Stimulated activated CD8-positive, alpha-beta memory T cell treated with anti-CD3 and anti-CD28 coated beads, Interleukin-7, amount 100 ng/mL, for 1 hour (primary cell): Measurements from ENCODE around the gene CRTAC1.

Experiments used
- DNase-seq, 2 donors: peaks; one replicate each; pipeline ENCODE4 v3.0.0-alpha.2; 2020; ENCODE audit warnings: low read depth in 2 of 2

The CRTAC1 gene

DNA sequence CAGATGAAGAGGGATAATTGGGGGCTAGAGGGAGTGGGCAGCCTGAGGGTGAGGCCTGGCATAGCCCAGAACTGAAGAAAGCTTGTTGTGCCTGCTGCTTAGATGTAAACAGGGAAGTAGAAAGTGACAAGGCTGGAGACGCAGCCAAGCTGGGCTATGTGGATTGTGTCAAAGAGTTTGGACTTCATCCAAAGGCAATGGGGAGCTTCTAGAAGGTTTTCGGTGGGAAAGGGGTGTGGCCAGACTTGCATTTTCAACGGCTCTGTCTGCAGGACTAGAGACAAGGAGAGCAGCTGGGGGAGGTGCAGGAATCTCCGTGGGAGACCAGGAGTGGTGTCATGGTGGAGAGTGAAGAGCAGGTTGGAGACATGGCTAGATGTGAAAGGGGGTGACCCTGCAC, 132.0 kb downstream of the CRTAC1 start:
- DNase-seq, result no peak

DNA sequence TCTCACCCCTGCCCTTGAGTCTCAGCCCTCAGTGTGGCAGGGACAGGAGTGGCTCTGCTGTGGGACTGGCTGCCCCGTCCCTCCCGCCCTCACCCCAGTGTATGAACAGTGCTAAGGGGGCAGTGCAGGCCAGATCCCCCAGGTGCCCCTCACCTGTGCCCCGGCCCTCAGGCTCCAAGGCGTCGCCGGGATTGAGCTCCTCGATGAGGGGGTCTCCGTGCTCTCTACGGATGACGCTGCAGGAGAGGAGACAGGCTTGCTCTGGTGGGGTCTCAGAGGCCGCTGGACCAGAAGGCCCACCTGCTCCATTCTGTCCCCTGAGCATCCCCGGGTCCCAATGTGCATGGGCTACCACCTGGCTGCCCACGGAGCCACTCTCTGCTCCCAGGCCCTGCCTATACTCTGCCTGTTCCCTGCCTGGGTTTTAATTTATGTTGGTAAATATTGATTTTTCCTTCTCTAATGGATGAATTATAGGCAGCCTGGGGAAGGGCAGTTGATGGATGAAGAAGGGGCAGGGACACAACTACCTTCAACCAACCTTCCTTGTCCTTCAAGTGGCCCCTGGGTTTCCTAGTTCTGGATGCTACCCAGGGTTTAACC, 133.6 kb downstream of the CRTAC1 start:
- no peak for DNase-seq

DNA sequence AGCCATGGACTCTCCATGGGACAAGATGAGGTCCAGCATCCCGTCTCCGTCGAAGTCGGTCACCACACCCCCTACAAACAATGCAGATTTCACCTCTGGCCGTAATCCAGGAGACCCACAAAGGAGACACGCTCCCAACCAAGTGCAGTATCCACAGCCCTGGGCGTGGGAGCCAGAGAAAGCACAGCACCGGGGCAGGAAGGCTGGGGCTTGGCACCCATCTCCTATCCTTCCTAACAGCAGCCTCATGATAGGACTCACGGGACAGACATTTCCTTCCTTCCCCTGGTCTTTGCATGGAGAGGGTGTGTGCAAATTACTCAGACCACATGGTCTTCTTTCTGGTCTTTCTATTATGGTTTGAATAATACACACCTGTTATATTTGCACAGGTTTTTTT, 134.5 kb downstream of the CRTAC1 start:
- DNase-seq, result no peak

DNA sequence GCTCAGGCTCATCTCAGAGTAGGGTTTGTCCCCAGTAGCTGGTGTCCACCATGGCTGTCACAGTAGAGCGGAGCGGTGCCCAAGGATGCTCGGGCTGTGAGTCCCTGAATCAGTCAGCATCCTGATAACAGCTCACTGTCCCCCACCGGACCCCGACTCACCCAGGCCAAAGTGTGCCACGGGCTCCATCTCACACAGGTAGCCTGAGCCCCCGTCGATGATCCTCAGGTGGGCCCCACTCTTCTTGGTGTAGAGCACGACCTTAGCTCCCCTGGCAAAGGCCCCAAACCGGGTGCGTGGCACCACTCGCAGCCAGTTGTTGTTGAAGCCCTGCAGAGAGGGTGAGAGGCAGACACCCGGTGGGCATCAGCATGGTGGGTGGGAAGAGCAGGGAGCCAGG, 135.3 kb downstream of the CRTAC1 start:
- DNase-seq, result no peak

DNA sequence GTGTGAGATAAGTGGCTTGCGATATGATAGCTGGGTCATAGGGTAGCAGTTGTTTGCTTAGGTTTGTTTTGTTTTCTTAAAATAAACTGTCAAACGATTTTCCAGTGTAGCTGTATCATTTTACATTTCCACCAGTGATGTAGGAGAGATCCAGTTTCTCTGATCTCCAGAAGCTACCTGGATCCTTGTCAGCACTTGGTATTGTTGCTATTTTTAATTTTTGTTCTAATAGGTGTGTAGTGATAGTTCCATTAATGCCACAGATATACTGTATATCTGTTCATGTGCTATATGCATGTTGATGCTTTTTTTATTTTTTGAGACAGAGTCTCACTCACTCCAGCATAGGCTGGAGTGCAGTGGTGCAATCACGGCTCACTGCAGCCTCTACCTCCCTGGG, 136.3 kb downstream of the CRTAC1 start:
- no peak for DNase-seq

DNA sequence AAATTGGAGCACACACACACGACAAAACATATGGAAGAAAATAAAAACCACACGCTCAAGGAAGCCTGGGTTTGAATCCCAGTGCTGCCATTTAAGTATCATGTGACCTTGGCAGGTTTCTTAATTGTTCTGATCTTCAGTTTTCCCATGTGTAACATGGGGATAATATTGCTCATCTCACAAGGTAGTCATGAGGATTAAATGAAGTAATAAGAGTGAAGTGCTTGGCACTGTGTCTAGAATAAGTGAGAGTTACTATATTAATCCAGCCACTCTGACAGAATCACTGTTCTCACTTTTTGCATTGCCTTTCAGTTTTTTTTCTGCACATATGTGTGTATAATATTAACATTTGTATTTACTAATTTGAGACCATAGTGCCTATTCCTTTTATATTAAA, 137.5 kb downstream of the CRTAC1 start:
- DNase-seq, result no peak

DNA sequence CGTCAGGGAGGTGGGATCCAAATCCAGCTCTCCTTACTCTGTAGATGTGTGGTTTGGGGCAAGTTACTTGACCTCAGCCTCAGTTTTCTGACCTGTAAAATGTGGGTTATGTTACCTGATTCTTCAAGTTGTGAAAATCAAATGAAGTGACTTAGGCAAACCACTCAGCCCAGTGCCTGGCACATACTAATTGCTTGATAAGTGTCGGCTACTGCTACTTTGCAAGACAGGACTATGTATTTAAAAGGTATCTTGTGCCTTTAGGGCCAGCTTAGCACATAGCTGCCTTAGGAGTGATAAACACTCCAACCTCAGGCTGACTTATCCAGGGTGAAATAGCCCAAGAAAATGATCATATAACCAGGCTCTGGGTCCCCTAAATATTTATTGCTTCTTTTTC, 137.9 kb downstream of the CRTAC1 start:
- no peak for DNase-seq

DNA sequence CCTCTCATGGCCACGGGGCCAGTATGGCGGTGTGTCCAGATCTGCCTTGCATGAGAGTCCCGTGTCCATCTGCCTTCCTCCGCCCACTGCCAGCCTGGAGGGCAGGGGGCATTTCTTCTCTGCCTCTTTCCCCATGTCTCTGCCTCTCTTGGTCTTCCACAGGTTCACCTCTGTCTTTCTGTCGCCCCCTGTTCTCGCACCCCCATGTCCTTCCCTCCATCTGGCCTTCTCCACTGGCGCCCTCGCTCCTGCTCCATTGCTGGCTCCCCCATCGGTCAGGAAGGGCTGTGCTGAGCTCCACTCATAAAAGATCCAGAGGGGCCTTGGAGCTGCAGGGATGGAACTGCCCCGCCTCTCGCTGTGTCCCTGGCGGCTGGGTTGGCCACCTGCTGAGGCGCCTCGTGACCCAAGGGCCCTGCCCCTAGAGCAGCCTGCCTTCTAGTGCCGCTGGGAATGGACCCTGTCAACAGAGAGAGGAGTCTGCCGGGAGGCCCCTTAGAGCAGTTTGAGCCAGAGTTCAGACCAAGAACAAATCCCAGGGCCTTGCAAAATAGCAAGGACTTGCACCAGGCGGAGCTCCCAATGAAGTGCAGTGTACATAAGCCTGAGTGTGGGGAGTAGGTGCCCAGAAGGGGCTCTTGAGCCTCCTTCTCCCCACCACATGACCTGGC, 138.8 kb downstream of the CRTAC1 start:
- DNase-seq, result no peak

DNA sequence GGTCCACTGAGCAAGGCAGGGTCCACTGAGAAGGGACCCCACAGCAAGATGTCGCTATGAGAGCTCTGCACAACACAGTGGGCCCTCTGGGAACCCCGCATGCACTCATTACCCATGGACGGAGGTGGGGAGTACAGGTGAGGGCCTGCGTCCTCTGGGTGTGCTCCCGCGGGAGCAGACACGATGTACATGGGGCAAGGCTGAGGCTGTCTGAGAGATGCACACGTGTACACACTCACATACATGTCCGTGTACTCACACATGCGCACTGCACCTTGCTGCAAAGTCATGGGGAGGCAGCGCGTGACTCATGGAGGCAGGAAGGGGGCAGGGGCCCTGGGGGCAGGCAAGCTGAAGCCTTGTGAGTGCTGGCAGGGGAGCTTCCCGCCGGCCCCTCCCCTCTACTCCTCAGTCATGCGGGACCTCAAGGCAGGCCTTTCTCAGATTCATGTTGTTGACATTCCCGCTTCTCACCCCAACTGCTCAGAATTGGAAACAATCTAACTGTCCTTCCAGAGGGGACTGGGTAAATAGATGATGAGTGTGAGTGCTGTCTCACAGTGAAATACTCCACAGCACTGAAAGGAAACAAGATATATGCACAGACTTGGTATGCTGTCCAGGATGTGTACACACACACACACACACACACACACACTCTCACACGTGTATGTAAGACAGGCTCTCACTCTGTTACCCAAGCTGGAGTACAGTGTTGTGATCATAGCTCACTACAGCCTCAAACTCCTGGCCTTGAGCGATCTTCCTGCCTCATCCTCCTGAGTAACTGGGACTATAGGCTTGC, 140.8 kb downstream of the CRTAC1 start:
- no peak for DNase-seq

DNA sequence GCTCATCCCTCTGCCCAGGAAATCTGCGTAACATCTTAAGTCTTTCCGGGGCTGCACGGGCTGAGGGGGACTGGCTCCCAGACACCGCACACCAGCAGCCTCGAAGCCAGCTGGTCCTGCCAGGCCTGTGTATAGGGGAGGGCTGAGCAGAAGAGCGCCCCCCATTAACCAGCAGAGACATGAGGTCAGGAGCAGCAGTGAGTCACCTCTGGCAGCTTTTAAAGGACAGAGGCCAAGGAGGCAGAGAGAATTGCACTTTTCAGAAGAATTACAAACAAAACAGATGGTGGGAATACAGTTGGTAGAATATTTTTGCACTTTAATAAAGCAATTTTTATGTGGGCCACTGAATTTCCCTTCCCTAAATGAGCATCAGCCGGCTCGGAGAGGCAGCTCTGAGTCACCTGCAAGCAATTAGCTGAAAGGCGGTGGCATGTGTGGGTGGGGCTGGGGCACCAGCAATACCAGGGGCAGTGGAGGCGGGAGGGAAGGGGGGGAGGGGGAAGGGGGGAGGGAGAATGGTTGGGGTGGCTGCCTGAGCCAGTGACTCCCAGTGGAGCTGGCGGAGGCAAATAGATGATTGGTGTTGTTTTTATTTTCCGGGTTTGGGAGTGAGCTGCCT, 141.7 kb downstream of the CRTAC1 start:
- no peak for DNase-seq

DNA sequence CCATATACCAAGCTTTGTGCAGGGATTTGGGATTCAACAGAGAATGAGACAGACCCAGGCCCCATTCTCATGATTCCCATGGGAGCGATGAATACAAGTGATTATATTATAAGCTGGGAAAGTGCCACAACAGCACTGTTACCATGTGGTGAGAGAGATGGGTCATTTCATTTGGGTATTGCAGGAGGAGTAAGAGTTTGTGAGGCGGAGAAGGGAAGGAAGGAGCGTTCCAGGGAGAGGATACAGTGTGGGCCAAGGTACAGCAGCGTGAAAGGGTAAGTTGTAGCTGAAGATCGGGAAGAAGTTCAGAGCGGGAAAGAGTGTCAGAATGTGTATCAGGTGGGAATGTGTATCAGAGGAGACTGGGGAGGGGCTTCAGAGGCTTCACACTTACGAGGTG, 142.3 kb downstream of the CRTAC1 start:
- DNase-seq, result no peak

DNA sequence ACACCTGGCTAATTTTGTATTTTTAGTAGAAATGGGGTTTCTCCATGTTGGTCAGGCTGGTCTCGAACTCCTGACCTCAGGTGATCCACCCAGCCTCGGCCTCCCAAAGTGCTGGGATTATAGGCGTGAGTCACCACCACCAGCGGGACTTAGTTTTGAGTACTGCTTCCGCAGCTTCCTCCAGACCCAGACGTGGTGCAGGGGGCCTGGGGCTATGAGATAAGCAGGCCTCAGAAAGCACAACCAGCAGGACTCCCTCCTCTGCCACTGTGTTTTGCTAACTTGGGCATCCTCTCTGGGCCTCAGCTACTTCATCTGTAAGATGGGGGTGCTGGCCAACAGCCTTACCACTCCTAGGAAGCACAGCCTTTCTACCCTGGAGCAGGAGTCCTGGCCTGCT, 143.0 kb downstream of the CRTAC1 start:
- no peak for DNase-seq

DNA sequence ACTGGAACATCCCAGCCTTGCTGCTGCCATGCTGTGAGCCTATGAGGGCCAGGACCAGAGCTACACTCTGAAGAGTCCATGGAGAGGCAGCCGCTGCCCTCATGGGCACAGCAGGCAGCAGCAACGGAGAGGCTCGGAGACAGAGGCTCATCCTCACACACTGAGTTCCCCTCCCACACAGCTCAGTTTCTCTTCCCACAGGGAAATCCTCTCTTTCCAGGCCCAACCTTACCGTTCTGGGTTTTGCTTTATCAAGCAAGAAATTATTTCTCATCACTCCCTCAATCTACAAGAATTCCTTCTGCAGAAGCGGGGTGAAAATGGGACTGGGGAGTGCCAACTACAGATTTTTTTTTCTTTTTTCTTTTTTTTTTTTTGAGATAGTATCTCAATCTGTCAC, 144.1 kb downstream of the CRTAC1 start:
- DNase-seq, result no peak

DNA sequence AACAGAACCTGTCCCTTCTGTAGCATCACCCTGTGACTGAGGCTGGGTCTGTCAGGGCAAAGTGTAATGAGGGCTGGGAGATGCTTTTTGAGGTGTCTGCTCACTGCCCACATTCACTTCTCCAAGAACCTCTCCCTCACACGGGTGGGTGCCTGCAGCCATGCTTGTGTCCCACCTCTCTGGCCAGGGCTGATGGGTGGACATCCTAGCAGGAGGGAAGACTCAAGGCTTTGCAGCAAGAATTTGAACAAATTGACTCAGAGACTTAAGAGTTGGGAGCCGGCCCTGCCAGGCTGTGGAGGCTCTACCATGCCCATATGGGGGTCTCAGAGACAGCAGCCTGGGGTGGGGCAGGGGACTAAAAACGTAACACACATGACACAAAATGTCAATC, 147.3 kb downstream of the CRTAC1 start:
- no peak for DNase-seq

DNA sequence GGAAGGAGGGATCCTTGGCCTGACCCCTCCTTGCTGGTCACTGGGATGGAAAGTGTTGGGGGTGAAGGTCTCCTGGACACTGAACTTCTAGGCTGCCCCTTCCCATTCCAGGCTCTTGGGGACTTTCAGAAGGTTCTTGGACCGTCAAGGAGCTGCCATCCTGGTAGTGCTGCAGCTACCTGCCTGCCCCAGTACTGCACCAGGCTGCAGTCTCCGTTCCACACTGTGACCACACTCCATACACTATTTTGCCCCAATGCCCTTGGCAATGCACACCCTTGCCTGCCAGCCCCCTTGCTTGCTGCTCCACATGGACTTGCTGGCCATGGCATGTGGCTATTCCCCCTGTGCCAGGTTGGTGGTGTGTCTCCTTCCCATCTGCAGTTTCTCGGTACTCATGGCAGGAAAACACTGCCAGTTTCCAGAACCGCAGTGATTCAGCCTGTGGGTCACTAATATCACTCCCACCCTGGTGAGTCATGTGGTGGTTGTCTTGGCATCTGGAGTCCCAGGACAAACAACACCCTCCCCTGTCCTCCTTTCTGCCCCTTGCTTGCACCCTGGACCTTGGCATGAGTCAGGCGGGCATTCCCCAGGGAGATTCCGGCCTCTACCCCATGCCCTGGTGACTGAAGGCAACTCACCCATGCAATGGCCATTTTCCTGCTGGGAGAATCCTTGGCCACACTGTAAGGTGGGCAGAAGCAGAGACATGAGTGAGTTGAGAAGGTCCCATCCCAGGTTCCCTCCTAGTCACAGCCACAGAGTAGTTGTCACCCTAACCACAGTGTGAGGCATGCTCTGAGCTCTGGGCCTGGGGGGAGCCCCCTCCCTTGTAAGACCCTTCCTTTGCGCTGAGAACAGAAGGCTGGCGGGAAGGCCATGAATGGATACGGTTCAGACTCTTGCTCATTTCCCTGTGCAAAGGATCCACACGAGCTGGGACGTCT, 148.0 kb downstream of the CRTAC1 start:
- no peak for DNase-seq

DNA sequence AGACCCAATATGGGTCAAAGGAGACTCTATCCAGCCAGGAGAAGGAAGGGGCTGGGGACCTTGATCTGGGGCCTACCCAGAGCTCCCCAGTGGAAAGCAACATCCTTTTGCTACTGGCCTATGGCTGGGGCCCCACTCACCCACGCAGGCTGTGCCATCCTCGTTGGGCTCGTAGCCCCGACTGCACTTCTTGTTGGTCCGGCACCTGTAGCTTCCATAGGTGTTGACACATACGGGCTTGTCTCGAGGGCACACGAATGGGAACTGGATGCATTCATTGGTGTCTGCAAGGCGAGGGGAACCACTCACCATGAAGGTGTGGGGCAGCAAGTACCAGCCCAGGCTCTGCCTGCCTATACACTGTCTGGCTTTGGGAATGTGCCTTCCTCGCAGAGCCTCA, 150.3 kb downstream of the CRTAC1 start:
- DNase-seq, result no peak

DNA sequence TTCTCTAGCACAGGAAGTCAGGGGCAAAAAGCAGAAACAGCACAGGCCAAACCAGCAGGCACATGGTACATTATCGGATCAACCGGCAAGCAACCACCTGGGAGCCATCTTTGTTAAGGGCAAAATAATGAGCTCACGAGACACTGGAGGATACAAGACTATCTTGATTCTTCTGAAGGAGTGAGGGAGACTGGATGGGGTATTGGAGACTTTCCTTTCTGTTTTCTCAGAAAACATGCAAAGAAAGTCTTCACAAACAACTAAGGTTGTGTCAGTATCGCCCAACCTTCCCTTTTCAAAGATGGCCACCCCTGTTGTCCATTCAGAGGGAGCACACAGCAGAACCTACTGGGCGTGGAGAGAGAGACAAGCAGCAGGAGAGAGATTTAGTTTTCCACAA, 151.2 kb downstream of the CRTAC1 start:
- DNase-seq, result no peak

DNA sequence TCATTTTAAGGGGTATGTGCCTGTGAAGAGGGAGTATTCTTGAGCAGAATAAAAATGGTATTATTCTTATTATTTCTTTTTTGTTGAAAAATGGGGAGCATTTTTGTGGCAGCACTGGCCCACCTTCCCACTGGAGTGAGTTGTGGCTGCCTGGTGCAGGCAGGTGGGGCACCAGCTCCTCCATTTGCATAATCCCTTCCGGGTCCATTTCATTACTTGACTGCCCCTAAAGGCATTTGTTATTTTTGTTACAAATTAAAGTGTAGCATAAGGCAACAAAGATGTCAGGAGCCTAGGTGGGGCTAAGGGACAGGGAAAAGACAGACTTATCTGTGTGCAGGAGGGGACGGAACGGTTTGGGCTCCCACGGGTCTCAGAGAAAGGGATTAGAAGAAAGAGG, 154.0 kb downstream of the CRTAC1 start:
- DNase-seq, result no peak

DNA sequence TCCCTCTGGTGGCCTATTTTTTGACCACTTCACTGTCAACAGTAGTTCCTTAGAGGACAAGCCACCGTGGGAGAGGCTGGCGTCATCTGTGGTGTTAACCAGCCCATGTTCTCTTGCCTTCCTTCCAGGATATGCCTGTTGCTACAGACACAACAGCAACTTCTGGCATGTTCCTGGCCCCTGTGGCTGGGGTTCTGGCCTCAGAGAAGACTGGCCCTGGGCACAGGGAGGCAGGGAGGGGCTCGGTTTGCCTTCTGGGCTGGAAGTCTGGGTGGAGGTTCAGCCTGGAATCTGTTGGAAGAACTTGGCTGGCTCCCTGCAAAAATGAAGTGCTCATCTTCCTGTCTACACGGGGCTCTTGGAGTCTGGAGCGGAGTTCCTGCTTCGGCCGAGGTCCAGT, 155.0 kb downstream of the CRTAC1 start:
- DNase-seq, result no peak

DNA sequence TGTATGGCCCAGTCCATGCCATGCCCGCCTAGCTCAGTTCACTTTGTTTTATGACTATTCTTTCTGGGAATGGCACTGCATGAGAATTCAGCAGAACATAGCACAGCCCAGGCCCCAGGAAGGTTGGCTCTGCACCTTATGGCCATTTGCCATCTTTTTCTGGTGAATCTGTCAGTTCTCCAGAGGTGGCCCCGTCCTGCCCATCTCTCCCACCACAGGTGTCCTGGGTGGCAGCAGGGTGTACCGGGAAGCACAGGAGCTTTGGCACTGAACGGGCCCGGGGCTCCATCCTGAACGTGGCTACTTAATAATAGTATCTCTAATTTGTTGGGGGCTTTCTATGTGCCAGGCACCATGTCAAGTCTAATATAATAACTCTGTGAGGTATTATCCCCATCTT, 156.1 kb downstream of the CRTAC1 start:
- DNase-seq, result no peak

DNA sequence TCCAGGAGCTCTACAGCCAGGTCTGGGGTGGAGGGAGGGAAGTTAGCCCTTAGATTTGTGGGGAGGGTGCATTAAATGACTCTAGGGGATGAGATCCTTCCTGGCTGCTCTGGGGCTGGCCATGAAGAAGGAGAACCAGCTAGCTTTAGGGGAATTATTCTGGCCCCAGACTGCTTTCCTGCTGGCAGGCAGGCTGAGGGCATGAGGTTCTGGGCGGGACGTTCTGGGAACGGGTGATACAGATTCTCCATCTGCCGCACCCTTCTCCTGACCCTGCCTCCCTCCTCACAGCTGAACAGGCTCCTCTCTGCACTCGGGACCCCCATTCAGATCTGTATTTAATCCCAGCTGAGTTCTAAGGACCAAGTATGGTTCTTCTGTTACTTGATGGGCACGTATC, 156.9 kb downstream of the CRTAC1 start:
- no peak for DNase-seq

DNA sequence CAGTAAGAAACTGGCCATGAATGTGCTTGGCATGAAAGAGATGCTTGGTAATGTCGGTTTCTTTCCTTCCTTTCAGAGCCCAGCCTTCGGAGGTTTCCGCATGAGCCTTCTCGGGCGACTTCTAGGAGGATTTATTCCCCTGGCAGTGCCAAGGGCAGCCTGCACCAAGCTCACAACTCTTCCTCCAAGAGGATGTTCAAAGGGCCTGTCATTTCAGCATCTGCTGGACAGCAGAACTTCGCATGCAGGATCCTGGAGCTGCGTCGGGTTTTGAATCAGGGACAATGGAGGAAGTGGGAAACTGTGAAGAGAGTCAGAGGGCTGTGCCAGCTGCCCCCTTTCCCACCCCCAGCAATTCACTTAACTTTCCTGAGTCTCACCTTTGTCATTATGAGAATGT, 159.4 kb downstream of the CRTAC1 start:
- DNase-seq, result no peak
